GM18873 (cell line): ENCODE results near the gene ZNF658.
"Not testable (repeated sequence)": the region's sequence is repeated elsewhere in the genome, so short reads cannot be mapped to it uniquely, and the experiment has no call there.

ENCODE experiments used
- ATAC-seq: cut with Tn5 transposase; IDR thresholded peaks from one replicate; pipeline ENCODE4 v1.9.1; 2021; ENCODE audit warnings: mild to moderate bottlenecking, moderate library complexity, moderate number of reproducible peaks; ENCODE audit not compliant: unreplicated experiment, low FRiP score

The ZNF658 gene

GRCh38 chr9:66900490-66901131, at the start of gene ZNF658:
TSS of gene ZNF658 (plus strand) at chr9:66900725. CDS start at chr9:66903562, 2,837 bp downstream.
- ATAC-seq: peak; percentile 93

GRCh38 chr9:66861732-66862131, 38.8 kb upstream of the ZNF658 start:
- not testable (repeated sequence) for ATAC-seq

- not testable (repeated sequence) for ATAC-seq
Measured at GRCh38 chr9:66868660-66869059, 31.9 kb upstream of the ZNF658 start.

GRCh38 chr9:66880605-66881004, 19.9 kb upstream of the ZNF658 start:
- not testable (repeated sequence) for ATAC-seq

- ATAC-seq: not testable (repeated sequence)
Measured at GRCh38 chr9:66881847-66882246, 18.7 kb upstream of the ZNF658 start.

GRCh38 chr9:66890334-66890733, 10.2 kb upstream of the ZNF658 start:
- ATAC-seq: peak; percentile 81

- peak; percentile 5 for ATAC-seq
Measured at GRCh38 chr9:66901141-66901540, 616 bp downstream of the ZNF658 start.

GRCh38 chr9:66909560-66909959, 9.0 kb downstream of the ZNF658 start:
- ATAC-seq: not testable (repeated sequence)

GRCh38 chr9:66920072-66920471, 19.5 kb downstream of the ZNF658 start:
- ATAC-seq: not testable (repeated sequence)

- not testable (repeated sequence) for ATAC-seq
Measured at GRCh38 chr9:66936194-66936870, 35.8 kb downstream of the ZNF658 start.

GRCh38 chr9:66937662-66938061, 37.1 kb downstream of the ZNF658 start:
- not testable (repeated sequence) for ATAC-seq

GRCh38 chr9:66938322-66938721, 37.8 kb downstream of the ZNF658 start:
- ATAC-seq: not testable (repeated sequence)

GRCh38 chr9:66939878-66940830, 39.6 kb downstream of the ZNF658 start:
- ATAC-seq: not testable (repeated sequence)

- not testable (repeated sequence) for ATAC-seq
Measured at GRCh38 chr9:66942400-66943155, 42.1 kb downstream of the ZNF658 start.

GRCh38 chr9:66952576-66952975, 52.1 kb downstream of the ZNF658 start:
- ATAC-seq: not testable (repeated sequence)
